ENCODE data around the gene LBHD1. TPM values are rescaled to one million over a fixed set of nuclear protein-coding genes. Genes with fewer than 3 reads are reported as not detected.
A peak's percentile ranks its signal among the peaks of the same experiment; 100 is the strongest.

Gene LBHD1
- total and polyA plus RNA-seq, 2 of the 13 experiments (the other 11 are each of a cell fraction or from before 2014, with no cell fraction given) = 3.2 to 3.7 TPM

DNA sequence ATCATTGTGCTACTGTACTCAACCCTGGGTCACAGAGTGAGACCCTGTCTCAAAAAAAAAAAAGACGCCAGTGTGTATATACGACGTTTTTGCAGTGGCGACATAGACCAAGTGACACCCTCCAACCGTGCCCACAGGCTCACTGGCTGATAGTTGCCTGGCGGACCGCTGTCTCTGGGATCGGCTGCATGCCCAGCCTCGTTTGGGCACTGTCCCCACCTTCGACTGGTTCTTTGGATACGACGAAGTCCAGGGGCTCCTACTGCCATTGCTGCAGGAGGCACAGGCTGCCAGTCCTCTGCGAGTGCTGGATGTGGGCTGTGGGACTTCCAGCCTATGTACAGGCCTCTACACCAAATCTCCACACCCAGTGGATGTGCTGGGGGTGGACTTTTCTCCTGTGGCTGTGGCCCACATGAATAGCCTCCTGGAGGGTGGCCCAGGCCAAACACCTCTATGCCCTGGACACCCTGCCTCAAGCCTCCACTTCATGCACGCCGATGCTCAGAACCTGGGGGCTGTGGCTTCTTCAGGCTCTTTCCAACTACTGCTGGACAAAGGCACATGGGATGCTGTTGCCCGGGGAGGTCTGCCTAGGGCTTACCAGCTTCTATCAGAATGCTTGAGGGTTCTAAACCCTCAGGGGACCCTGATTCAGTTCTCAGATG, 5.7 kb downstream of the LBHD1 start (continued):
- TF ChIP-seq IKZF5 (CRISPR knock-in tag; IDR thresholded peaks at IDR 0.05) (no peak), STAT5B (CRISPR knock-in tag; IDR thresholded peaks at IDR 0.05) (no peak), ZNF800 (CRISPR knock-in tag; IDR thresholded peaks at IDR 0.05) (no peak), HNRNPLL (IDR thresholded peaks at IDR 0.05; ENCODE audit: low read depth, low read length, poor library complexity, severe bottlenecking) (no peak), JARID2 (CRISPR knock-in tag; IDR thresholded peaks at IDR 0.05; ENCODE audit: insufficient replicate concordance) (peak; percentile 12), ZNF329 (CRISPR knock-in tag; IDR thresholded peaks at IDR 0.05; ENCODE audit: low read depth) (no peak), SNAPC2 (CRISPR knock-in tag; IDR thresholded peaks at IDR 0.05) (no peak), ZNF580 (CRISPR knock-in tag; IDR thresholded peaks at IDR 0.05; ENCODE audit: borderline replicate concordance, low read depth) (no peak), HNRNPL (IDR thresholded peaks at IDR 0.05; ENCODE audit: low read depth, low read length) (0 out of 2 replicates have a peak, but pooled peaks have one; percentile 43), SCMH1 (CRISPR knock-in tag; IDR thresholded peaks at IDR 0.05; ENCODE audit: borderline replicate concordance) (no peak), ZNF782 (CRISPR knock-in tag; IDR thresholded peaks at IDR 0.05; ENCODE audit: borderline replicate concordance) (no peak), ZNF138 (CRISPR knock-in tag; IDR thresholded peaks at IDR 0.05; ENCODE audit: low read depth) (no peak), PAX8 (CRISPR knock-in tag; IDR thresholded peaks at IDR 0.05; ENCODE audit: borderline replicate concordance) (no peak), SRY (CRISPR knock-in tag; IDR thresholded peaks at IDR 0.05) (peak; percentile 69; the same call in 1 of the 2 replicates), KAT7 (CRISPR knock-in tag; IDR thresholded peaks at IDR 0.05; ENCODE audit: borderline replicate concordance) (no peak), ETV5 (CRISPR knock-in tag; IDR thresholded peaks at IDR 0.05; ENCODE audit: borderline replicate concordance) (no peak), ETV6 (CRISPR knock-in tag; conservative IDR thresholded peaks at IDR 0.05) (no peak), SOX6 (IDR thresholded peaks at IDR 0.05) (no peak), SOX6 (CRISPR knock-in tag; IDR thresholded peaks at IDR 0.05) (no peak), ZFP41 (CRISPR knock-in tag; IDR thresholded peaks at IDR 0.05; ENCODE audit: borderline replicate concordance) (no peak), MAF1 (CRISPR knock-in tag; IDR thresholded peaks at IDR 0.05; ENCODE audit: borderline replicate concordance) (0 out of 2 replicates have a peak, but pooled peaks have one; percentile 49), ZNF225 (CRISPR knock-in tag; IDR thresholded peaks at IDR 0.05) (no peak), ZNF572 (CRISPR knock-in tag; IDR thresholded peaks at IDR 0.05) (no peak)
- TF ChIP-seq, protein P1, sequence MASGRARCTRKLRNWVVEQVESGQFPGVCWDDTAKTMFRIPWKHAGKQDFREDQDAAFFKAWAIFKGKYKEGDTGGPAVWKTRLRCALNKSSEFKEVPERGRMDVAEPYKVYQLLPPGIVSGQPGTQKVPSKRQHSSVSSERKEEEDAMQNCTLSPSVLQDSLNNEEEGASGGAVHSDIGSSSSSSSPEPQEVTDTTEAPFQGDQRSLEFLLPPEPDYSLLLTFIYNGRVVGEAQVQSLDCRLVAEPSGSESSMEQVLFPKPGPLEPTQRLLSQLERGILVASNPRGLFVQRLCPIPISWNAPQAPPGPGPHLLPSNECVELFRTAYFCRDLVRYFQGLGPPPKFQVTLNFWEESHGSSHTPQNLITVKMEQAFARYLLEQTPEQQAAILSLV (CRISPR knock-in tag; IDR thresholded peaks at IDR 0.05; ENCODE audit: borderline replicate concordance) = no peak
- TF ChIP-seq, protein P2, sequence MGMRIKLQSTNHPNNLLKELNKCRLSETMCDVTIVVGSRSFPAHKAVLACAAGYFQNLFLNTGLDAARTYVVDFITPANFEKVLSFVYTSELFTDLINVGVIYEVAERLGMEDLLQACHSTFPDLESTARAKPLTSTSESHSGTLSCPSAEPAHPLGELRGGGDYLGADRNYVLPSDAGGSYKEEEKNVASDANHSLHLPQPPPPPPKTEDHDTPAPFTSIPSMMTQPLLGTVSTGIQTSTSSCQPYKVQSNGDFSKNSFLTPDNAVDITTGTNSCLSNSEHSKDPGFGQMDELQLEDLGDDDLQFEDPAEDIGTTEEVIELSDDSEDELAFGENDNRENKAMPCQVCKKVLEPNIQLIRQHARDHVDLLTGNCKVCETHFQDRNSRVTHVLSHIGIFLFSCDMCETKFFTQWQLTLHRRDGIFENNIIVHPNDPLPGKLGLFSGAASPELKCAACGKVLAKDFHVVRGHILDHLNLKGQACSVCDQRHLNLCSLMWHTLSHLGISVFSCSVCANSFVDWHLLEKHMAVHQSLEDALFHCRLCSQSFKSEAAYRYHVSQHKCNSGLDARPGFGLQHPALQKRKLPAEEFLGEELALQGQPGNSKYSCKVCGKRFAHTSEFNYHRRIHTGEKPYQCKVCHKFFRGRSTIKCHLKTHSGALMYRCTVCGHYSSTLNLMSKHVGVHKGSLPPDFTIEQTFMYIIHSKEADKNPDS (CRISPR knock-in tag; IDR thresholded peaks at IDR 0.05) = no peak

Measured in HepG2 (cell line).